ENCODE results near the gene SRPX.

The SRPX gene

DNA sequence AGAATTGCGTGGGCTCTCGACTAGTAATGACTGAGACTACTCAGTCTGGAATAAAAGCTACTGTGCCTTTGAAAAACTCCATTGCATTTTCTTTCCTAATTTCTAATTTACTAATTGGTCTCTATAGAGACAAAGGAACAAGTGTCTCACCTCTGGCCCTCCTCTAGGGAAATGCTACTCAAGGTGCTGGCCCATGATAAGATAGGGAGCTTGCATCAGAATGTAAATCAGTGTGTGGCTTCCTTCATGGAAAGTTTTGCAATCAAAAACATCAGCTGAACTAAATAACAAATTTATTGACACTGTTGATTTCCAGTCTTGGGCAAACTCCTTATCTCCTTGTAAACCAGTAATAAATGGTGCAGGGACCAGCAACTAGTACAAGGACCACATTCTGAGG lies 81.8 kb downstream of the SRPX start:
- no peak for DNase-seq (ENCODE audit: low spot score)

DNA sequence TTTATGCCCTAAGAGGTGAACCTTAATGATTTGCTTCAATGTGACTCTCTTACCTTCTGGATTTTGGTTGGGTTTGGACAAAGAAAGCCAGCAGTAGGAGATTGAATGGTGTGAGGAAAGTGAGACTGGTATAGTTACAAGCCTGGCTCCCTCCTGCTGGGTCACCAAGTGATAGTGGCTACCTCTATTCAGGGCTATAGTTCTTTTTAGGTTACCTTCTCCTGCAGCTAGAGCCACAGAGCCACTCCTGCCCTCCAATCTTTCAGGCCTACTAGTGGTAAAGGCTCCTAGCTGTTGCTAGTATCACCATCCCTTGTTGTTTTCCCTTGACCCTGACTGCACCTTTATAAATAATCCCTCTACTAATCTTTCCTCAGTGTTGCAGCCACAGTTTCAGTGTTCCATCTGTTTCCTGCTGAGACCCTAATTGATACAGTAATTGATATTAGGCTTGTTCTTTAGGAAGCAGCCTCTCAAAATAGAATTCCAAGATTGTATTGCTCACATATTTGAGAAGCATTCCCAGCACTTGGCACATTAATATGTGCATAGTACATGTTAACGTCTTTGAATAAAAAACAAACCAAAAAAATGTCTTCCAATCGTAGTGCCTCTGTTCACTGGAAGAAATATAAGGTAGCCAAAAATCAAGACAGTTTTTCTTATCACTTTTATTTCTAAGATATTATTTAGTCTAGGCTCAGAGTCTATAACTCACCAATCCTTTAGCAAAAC lies 82.3 kb downstream of the SRPX start:
- DNase-seq (ENCODE audit: low spot score), result no peak

DNA sequence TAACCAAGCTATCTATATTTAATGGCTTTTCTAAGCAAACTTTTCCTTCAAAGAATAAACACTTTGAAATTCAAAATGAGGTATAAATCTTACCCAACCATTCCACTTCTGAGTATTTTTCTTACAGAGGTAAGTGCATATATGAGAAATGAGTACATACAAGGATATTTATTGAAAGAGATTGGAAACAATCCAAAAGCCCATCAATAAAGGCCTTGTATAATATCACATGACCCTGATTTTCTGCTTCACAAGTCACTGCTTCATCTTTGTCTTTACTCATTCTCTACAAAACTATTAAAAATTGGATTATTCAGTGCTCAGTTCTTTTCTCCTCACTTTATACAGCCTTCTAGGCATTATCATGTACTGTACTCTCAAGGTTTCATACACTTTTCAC lies 91.3 kb downstream of the SRPX start:
- DNase-seq (ENCODE audit: low spot score), result no peak

DNA sequence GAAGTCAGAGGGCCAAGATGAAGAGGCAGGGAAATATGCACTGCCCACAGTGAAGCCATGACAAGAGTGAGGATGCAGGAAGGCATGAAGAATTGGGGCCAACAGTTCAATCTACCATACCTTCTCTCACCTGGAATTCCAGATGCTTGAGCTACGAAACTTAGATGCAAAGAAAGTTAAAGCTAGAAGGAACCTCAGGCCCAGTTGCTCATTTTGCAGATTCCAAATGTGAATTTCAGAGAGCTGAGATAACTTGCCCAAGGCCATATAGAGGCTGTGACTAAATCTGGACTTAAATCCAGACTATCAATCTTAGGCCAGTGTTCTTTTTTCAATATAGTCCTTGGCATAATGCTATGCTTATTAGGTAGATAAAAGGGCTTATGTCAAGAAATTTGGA lies 92.7 kb downstream of the SRPX start:
- no peak for DNase-seq (ENCODE audit: low spot score)

DNA sequence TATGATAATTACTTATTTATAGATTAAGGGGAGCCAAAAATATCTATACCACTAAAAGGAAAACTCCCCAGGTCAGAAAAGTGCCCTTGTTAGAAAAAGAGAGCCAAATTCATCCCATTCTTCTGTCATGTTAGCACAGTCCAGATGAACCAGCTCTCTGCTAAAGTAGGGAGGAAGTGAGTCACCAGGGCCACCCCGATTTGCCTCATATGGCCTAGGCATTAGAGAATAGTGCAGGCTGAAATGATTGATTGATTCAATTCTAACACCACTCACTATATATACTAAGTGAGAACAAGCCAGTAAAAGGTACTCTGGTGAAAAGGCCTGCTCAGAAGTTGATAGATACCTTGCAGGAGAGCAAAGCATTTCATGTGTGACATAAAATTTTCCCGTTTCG lies 94.5 kb downstream of the SRPX start:
- no peak for DNase-seq (ENCODE audit: low spot score)

DNA sequence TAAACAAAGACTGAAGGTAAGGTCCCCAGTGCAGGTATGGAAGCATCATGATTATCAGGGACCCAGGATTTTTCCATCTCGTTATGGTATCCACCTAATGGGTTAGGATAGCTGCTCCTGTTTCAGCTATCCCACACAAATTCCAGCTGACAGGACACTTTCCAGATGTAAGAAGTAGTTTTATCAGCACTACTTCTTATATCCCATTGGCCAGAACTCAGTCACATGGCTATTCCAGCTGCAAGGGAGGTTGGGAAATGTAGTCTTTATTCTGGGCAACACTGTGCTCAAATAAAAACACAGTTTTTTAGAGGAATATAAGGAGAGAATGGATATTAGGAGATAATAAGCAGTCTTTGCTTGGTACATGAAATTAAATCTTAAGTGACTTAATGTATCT lies 96.7 kb downstream of the SRPX start:
- DNase-seq (ENCODE audit: low spot score), result no peak

DNA sequence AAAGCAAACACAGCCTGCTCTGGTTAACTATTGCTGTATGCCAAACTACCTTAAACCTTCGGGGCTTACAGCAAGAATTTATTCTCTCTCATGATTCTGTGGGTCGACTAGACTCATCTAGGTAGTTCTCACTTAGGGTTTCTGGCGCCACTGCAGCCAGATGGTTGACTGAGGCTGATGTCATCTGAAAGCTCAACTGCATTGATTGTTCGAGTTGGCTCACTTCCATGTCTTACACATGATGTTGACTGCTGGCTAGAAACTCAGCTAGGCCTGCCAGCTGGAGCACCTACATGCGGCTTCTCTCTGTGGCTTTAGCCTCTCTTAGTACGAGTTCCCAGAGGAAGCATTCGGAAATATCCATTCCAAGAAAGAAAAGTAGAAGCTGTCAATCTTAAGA lies 103.2 kb downstream of the SRPX start:
- DNase-seq (ENCODE audit: low spot score), result no peak

DNA sequence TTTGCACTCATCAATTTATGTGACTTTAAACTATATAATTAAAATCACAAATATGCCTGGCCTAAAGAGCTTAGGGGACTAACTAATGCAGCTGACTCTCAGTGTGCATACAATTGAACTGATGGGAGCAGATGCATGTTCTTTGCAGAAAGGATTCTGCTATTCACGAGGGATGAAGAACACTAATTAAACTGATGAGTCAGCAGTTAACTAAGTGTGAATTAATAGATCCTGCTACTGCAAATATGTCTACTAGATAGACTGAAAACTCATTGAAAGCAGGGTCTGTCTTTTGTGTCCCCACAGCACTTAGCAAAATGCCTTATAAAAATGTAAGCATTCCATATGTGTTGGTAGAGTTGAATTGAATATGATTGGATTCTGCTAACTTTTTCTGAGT lies 104.0 kb downstream of the SRPX start:
- no peak for DNase-seq (ENCODE audit: low spot score)

DNA sequence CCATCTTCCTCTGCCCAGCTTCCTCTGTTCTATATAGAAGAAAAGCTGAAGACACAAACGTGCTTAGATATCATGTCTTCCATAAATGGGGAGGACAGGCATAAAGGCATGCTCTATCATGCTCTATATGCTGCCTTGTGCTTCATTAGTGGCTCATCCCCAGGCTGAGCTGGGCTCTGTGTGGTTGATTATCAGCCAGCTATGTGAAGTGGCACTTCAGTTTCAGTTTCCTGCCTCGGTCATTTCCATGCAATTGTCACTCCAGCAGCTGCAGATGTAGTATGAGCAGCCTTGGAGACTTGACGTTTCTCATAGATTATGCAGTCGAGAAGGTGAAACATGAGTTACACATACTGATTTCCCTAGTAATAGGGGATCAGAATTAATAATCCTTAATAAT lies 108.1 kb downstream of the SRPX start:
- DNase-seq (ENCODE audit: low spot score), result no peak

DNA sequence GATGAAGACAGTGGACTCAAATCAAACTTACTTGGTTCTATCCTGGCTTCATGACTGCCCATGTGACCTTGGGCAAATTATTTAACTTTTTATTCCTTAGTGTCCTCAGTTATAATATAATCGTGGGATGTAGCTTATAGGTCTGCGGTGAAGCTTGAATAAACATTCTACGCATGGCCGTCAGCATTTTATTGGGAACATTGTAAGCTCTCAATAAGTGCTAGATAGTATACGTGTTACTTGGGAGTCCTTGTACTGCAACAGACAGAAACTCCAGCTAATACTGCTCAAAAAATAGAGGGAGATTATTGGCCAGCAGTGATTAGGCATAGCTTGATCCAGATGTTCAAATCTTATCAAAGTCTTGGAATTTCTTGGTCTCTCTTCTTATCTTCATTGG lies 109.5 kb downstream of the SRPX start:
- no peak for DNase-seq (ENCODE audit: low spot score)

DNA sequence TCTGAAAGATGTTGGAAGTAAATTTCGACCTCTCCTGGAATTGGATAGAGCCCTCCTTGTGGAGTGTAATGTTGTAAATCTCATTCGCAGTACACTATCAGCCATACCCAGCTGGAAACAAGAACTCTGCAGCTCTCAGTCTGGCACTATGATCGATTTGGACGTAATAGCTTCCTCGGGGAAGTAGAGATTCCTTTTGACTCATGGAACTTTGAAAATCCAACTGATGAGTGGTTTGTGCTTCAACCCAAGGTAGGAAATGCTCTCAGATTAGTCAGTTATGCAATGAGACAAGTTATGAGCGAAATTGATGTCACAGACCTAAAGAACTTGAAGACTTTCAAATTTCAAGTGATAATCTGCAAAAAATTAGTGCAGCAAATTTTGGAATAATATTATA lies 110.4 kb downstream of the SRPX start:
- no peak for DNase-seq (ENCODE audit: low spot score)

DNA sequence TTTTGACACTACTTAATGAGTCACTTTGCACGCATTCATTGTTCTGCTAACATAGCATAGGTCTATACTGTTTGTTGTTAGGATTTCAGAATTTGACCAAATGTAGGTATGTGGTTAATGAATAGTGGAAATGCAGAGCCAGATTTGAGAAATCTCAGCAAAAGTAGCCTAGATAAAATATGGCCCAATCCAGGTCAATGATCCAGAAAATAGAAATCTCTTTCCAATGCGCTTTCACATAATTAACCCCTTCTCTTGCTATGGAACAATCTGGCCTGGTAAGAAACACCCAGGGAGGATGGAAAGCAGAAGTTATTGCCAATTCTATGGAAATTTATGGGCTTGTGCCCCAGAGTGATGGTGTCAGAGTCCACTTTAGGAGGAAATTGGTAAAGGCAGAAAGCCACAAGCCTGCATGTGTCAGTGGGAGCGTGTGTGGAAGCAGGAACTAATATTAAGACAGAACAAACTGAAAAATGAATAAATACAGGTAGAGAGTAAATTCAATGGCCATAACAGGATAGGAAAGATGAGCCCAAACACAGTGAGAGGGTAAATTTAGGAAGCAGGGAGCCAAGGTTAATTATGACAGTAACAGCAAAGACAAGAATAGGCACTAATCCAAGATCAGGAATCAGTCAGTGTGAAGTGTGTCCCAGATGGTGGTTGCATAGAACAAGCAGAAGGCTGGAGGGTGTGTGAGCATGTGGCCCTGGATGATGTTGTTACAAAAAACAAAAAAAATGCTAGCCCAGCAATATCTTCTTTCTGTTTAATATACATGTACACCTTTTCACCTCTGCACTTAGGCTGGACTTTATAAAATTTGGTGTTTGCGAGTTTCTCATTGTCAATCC lies 111.4 kb downstream of the SRPX start:
- no peak for DNase-seq (ENCODE audit: low spot score)

DNA sequence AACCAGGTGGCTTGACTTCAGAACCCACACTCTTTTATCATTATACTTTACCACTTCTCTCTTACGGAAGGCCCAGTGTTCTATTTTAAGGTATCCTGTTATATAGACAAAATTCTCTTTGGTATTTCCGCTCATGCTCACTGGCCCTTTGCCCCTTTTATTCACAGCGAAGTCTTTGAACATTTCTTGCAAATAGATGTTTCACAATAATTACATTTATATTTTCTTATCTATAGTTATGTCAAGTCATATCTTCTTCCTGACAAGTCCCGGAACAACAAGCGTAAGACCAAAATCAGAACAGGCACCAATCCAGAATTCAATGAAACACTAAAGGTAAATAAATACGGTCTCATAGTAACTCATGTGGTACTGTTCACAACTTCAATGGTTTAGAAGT lies 112.3 kb downstream of the SRPX start:
- DNase-seq (ENCODE audit: low spot score), result no peak

DNA sequence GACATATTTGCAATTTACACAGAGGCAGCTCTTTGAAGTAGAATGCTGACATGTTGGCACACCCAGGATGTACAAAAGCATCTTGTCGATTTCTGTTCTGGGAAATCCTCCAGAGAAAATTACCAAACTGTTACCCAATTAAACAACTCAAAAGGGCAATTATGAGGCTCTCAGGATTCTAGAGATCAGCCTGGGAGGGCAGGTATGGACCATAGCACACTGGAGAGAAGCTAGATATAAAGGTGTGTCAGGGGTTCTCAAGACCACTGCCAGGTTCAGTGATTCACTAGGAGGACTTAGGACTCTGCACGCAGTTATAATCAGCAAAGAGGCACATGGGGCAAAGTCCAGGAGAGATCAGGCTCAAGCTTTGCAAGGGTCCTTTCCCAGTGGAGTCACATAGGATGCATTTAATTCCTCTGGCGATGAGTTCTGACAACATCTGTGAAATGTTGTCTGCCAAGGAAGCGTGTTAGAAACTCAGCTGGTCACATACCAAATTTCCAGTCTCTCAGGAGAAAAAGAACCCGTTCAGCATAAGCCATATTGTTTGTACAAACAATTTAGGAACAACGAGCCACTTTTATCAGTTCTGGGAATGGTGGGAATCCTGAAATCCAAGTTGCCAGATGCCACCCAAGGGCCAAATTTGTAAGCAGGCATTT lies 113.5 kb downstream of the SRPX start:
- peak; percentile 30 for DNase-seq (ENCODE audit: low spot score)

DNA sequence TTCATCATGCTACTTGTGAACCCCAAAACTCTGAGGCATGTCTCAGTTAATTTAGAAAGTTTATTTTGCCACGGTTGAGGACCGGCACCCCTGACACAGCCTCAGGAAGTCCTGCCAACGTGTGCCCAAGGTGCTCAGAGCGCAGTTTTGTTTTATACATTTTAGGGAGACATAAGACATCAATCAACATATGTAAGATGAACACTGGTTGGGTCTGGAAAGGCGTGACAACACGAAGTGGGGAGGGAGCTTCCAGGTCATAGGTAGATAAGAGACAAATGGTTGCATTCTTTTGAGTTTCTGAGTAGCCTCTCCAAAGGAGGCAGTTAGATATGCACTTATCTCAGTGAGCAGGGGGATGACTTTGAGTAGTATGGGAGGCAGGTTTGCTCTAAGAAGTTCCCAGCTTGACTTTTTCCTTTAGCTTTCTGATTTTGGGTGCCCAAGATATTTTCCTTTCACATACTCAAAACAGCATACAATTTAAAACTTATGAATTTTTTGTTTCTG lies 115.4 kb downstream of the SRPX start:
- DNase-seq (ENCODE audit: low spot score), result no peak

DNA sequence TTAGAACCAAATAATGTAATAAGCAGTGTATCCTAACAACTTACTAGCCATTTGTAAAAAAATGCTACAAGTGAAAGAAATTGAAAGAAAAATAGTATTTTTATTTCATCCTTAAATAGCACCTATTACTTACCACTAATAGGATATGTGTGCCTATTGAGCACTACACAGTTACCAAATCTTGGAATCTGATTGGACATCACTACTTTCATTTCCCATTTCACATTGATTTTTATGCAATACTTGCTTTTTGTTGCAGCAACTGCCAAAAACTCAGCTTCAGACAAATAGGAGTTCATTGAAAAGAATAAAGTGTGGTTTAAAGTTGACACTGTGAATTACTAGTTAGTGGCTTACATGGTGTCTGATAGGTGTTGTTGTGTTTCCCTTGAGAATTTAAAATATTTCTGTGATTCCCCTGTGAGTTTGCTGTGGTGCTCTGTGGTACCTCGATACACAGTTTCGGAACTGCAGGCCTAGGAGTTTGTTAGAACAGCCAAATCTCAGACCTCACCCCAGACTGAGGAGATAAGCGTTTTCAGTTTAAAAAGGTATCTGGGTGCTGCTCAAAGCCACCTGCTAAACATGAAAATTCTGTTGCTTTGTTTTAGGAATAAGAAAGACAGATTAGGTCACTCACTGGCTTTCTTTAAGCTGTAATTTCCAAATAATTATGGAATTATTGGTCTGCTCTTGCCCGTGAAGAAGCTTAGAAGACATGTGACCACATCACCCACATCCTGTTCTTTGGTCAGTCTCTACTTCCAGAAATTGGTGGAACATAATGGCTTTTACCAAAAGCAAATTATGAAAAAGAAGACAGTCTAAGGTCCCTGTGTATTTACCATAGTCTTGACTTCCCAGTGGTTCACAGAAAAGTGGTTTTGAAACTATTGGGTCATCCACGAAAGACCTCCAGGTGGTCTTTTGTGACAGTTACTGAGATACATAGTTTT lies 116.5 kb downstream of the SRPX start:
- no peak for DNase-seq (ENCODE audit: low spot score)

DNA sequence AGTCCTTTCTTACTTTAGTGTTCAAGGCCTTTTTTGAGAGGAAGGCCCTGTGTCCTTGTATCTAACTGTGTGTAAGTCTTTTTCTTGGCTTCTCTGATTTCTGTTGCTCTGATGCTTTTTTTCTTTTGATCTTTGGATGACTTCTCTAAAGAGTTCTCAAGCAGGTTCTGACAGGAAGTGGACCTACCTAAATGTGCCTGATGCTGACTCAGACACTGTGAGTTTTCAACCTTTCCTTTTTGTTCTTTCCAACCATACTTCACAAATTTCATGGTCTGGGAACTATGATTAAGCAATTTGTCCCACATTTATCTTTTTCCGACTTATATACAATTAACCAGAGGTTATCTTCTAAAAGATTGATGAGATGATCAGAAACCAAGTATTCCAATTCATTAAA lies 117.8 kb downstream of the SRPX start:
- DNase-seq (ENCODE audit: low spot score), result no peak

DNA sequence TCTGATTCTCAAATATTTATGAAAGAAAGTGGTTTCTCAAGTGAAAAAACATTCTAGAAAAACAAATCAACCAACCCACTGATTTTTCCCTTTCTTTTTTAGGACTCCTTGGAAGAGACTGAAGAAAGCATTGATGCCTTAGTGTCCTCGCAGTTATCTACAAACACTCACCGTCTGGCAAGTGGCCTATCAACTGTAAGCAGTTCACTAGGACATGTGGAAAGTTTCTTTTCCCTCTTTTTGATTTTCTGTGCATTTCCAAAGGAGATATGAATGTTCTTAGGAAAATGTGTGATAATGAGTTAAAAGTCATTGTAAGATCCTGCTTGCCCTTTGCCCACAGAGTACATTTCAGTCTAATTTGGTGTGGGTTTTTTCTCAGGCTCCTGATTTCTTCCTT lies 118.4 kb downstream of the SRPX start:
- DNase-seq (ENCODE audit: low spot score), result no peak

DNA sequence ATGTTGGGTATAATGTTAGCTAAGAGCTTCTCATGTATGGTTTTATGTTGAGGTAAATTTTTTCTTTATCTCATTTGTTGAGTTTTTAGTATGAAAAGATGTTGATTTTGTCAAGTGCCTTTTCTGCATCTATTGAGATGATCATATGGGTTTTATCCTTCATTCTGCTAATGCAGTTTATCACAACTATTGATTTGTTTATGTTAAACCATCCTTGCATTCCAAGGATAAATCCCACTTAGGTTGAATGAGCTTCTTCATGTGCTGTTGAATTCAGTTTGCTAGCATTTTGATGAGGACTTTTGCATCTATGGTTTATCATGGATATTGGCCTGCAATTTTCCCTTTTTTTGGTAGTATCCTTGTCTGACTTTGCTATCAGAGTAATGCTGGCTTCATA lies 121.0 kb downstream of the SRPX start:
- no peak for DNase-seq (ENCODE audit: low spot score)
